T47D (cell line): ENCODE measurements around the gene FBLN2.

ENCODE experiments used
- DNase-seq, 2 experiments: peaks; one replicate each; pipeline versions ENCODE4 v3.0.0 to v3.0.0-alpha.2; 2011 to 2012; ENCODE audit warnings: low read depth in 1 of 2, low spot score in 1 of 2
- JUND ChIP-seq: IDR thresholded peaks from 2 replicates; pipeline ENCODE4 v1.6.1; 2012; ENCODE audit warnings: low read depth
- in situ Hi-C: cut with HindIII; loops from 2 replicates; pipeline ENCODE4 v1.10.0; 2016; ENCODE audit warnings: low sequenced_read_pairs, low pct_unique_long_range_greater_than_20kb

The FBLN2 gene

DNA sequence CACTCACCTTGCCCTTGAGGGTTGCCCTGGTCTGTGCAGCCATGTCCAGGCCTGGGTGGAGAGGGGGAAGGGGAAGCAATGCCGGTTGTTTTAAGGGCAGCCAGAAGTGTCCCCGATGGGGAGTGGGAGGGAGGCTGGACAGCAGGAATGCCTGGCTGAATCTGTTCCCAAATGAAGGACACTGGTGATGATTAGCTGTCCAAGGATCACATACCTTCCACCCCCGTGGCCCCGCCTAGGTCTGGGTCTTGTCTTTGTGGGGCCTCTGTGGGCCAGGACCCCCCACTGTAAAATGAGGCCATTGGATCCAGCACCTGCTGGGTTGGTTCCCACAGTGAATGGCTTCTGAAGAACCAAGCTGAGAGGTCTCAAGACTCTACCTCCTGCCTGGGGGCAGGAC lies 71.4 kb downstream of the FBLN2 start:
- no peak for TF ChIP-seq JUND
- DNase-seq: no peak
- in situ Hi-C loops: no loop called here

GRCh38 chr3:13620776-13621365 lies 71.9 kb downstream of the FBLN2 start:
- in situ Hi-C loops: no loop called here
- DNase-seq: no peak
- no peak for TF ChIP-seq JUND

DNA sequence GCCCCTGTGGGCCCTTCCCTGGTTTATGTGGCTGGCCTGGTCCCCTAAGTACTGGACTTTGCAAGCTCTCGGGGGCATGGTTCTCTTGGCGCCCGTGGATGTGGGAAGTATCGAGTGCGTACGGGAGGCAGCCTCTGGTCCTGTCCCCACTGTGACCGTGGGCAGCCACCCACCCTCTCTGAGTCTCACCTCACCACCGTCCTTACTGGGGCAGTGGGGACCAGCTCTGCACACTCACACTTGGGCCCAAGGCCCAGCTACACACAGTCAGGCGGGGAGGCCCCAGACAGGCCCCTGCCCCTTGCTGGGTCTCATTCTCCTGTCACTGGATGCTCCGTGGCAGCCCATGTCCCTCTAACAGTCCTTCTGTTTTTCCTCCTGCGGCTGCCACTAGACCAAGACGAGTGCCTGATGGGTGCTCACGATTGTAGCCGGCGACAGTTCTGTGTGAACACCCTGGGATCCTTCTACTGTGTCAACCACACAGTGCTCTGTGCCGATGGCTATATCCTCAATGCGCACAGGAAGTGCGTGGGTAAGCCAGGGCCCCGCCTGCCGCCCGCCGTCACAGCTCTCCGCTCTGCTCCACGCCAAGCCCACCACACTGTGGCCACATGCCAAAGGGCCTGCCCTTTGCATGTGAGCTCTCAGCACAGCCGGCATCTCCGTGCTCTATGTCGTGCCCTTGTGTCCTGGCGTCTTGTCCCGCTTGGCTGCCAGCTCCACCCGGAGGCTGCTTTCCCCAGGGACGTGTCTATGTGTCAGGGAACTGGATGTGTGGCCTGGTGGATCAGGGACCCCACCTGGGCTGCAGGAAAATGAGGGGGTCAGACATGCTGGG lies 72.7 kb downstream of the FBLN2 start:
- in situ Hi-C loops: no loop called here
- TF ChIP-seq JUND: no peak
- no peak for DNase-seq

DNA sequence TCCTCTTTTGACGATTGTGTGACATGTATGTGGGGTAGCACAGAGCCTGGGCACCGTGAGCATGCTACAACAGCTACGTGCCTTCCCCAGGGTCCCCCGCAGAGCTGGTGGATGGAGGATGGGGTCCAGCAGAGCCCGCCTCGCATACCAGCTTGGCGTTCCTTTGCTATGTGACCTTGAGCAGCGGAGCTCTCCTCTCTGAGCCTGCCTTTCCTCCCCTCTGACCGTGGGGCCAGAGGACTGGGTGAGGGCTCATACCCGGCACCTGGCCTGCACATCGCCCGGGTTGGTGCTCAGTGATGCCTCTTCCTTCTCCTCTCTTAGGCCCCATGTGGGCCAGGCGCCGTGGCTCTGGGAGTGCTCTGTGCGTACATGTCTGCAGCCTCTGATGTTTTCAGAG lies 73.4 kb downstream of the FBLN2 start:
- no peak for DNase-seq
- in situ Hi-C loops: no loop called here

GRCh38 chr3:13623101-13623654 lies 74.3 kb downstream of the FBLN2 start:
- no peak for TF ChIP-seq JUND
- in situ Hi-C loops: no loop called here
- no peak for DNase-seq

More for the DNA sequence above, 73.4 kb downstream of the FBLN2 start:
- TF ChIP-seq JUND: no peak

DNA sequence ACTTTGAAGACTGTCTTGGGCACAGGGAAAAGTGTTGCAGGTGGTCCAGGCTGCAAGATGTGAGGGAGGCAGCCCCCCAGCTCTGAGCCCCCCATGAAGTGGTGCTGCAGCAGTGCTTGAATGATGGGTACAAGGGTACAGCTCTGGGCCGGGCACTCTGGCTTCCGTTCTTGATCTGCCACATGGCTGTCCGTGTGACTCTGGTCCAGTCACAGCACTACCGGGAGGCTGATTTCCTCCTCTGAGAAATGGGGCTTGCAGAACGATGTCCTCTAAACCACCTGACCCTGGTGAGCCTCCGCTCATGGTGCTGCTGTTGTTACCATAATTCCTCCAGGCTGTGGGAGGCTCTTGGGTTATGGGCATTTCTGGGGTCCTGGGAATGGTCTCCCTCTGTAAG lies 75.1 kb downstream of the FBLN2 start:
- in situ Hi-C loops: no loop called here
- no peak for TF ChIP-seq JUND
- DNase-seq: no peak

GRCh38 chr3:13624671-13625125 lies 75.8 kb downstream of the FBLN2 start:
- no peak for TF ChIP-seq JUND

GRCh38 chr3:13626396-13626795 lies 77.5 kb downstream of the FBLN2 start:
- TF ChIP-seq JUND: no peak
- DNase-seq: no peak
- in situ Hi-C loops: no loop called here

More at GRCh38 chr3:13624671-13625125, 75.8 kb downstream of the FBLN2 start:
- no peak for DNase-seq
- in situ Hi-C loops: no loop called here

DNA sequence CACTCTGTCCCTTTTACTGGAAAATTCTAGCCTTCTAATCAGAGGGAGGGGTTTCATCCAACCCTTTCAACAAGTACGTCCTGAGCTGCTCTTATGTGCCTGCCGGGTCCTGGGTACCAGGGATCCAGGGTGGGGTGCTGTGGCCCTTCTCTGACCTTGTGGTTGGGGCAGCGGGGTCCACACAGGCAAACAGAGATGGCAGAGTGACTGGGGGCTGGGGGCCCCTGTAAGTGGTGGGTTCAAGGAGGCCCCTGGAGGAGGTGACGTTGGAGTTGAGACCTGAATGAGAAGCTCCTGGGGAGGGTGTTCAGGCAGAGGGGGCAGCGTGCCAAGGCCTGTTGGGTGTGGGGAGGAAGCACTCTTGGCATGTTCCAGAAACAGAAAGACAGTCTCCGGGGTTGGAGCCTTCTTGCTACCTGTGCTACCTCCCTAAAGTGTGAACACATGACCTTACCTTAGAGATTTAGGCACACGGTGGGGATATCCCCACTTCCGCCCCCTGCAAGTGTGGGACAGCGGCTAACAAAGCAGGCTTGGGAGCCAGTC lies 78.1 kb downstream of the FBLN2 start:
- no peak for TF ChIP-seq JUND
- no peak for DNase-seq
- in situ Hi-C loops: no loop called here

GRCh38 chr3:13627681-13628080 lies 78.8 kb downstream of the FBLN2 start:
- no peak for DNase-seq
- no peak for TF ChIP-seq JUND
- in situ Hi-C loops: no loop called here

GRCh38 chr3:13628432-13628831 lies 79.5 kb downstream of the FBLN2 start:
- no peak for TF ChIP-seq JUND
- in situ Hi-C loops: no loop called here
- DNase-seq: no peak

GRCh38 chr3:13628841-13629551 lies 80.1 kb downstream of the FBLN2 start:
- in situ Hi-C loops: no loop called here
- TF ChIP-seq JUND: no peak
- no peak for DNase-seq
